DOHH2 (cell line): ENCODE data around the gene TBC1D22A.

Experiments used
- H3F3A ChIP-seq: fragments of 200-600 bp; sonication (generic), shearing (Covaris generic); 2 replicates; pipeline ENCODE4 v1.6.0; 2016; ENCODE audit warnings: antibody characterized with exemption, mild to moderate bottlenecking; ENCODE audit not compliant: control insufficient read depth, insufficient read depth
- H3K27ac ChIP-seq: fragments of 200-600 bp; sonication (generic); 2 replicates; pipeline ENCODE4 v1.5.1; 2014; ENCODE audit warnings: low read depth, mild to moderate bottlenecking, low read length, moderate library complexity
- H3K27me3 ChIP-seq: fragments of 200-600 bp; sonication (generic); 2 replicates; pipeline ENCODE4 v1.6.1; 2014; ENCODE audit warnings: mild to moderate bottlenecking, low read length, mixed read lengths; ENCODE audit not compliant: control insufficient read depth
- H3K36me3 ChIP-seq: fragments of 200-600 bp; sonication (generic); 2 replicates; pipeline ENCODE4 v1.6.1; 2014; ENCODE audit warnings: mild to moderate bottlenecking, low read length, moderate library complexity, mixed read lengths; ENCODE audit not compliant: control insufficient read depth
- H3K4me1 ChIP-seq: fragments of 200-600 bp; sonication (generic); 2 replicates; pipeline ENCODE4 v1.6.1; 2014; ENCODE audit warnings: mild to moderate bottlenecking, low read length, mixed read lengths; ENCODE audit not compliant: control insufficient read depth
- H3K4me2 ChIP-seq: fragments of 200-600 bp; sonication (generic); 2 replicates; pipeline ENCODE4 v1.6.0; 2014; ENCODE audit warnings: mild to moderate bottlenecking, low read length, moderate library complexity
- H3K4me3 ChIP-seq: fragments of 200-600 bp; sonication (generic); 2 replicates; pipeline ENCODE4 v1.5.1; 2014; ENCODE audit warnings: mild to moderate bottlenecking, low read length, mixed read lengths
- H3K79me2 ChIP-seq: fragments of 200-600 bp; sonication (generic); 2 replicates; pipeline ENCODE4 v1.6.1; 2014; ENCODE audit warnings: mild to moderate bottlenecking, low read length, mixed read lengths; ENCODE audit not compliant: control insufficient read depth
- H3K9me2 ChIP-seq: fragments of 200-600 bp; sonication (generic); replicated peaks from 2 replicates; pipeline ENCODE4 v1.6.1; 2014; ENCODE audit warnings: mild to moderate bottlenecking, low read length, mixed read lengths; ENCODE audit not compliant: control insufficient read depth
- H3K9me3 ChIP-seq: fragments of 200-600 bp; sonication (generic); 2 replicates; pipeline ENCODE4 v1.6.1; 2014; ENCODE audit warnings: antibody characterized with exemption, low read length, mixed read lengths; ENCODE audit not compliant: control insufficient read depth, insufficient read depth
- H4K20me1 ChIP-seq: fragments of 200-600 bp; sonication (generic); 2 replicates; pipeline ENCODE4 v1.6.0; 2014; ENCODE audit warnings: low read depth, mild to moderate bottlenecking, antibody characterized with exemption, low read length, moderate library complexity; ENCODE audit not compliant: control insufficient read depth, insufficient read depth
- CTCF ChIP-seq: fragments of 200-600 bp; sonication (generic); IDR thresholded peaks from one replicate; pipeline ENCODE4 v1.5.1; 2014; ENCODE audit warnings: antibody characterized with exemption, mild to moderate bottlenecking, low read depth, low read length; ENCODE audit not compliant: poor library complexity, severe bottlenecking
- EZH2phosphoT487 ChIP-seq: fragments of 200-600 bp; sonication (generic); IDR thresholded peaks from 2 replicates; pipeline ENCODE4 v1.6.1; 2017; ENCODE audit warnings: borderline replicate concordance, mild to moderate bottlenecking, antibody characterized with exemption, low read length, moderate library complexity, mixed read lengths

The TBC1D22A gene

GRCh38 chr22:47011131-47011858 is 248.8 kb downstream of the TBC1D22A start:
- H3K9me2 ChIP-seq = no peaks in the 10 kb centered on the region
- H3K27me3 ChIP-seq = no peaks in the 10 kb centered on the region
- H3K4me2 ChIP-seq = no peak overlapping the region
- peaks cover 60% of the 10 kb centered on the region for H3K79me2 ChIP-seq
- TF ChIP-seq EZH2phosphoT487 = no peak
- no peak for TF ChIP-seq CTCF
- peaks cover 13% of the 10 kb centered on the region; the same call in 1 of the 2 replicates for H3K9me3 ChIP-seq
- no peaks in the 10 kb centered on the region for H3K4me1 ChIP-seq
- H3K4me3 ChIP-seq = no peak overlapping the region
- H4K20me1 ChIP-seq = peaks cover 4% of the 10 kb centered on the region; the same call in 1 of the 2 replicates
- H3F3A ChIP-seq = no peaks in the 10 kb centered on the region
- H3K27ac ChIP-seq = no peak overlapping the region
- H3K36me3 ChIP-seq = peaks cover 89% of the 10 kb centered on the region

- peaks cover 61% of the 10 kb centered on the region for H3K79me2 ChIP-seq
- TF ChIP-seq CTCF = no peak
- TF ChIP-seq EZH2phosphoT487 = no peak
- H4K20me1 ChIP-seq = peaks cover 4% of the 10 kb centered on the region; the same call in 1 of the 2 replicates
- H3K4me2 ChIP-seq = no peak overlapping the region
- H3K4me1 ChIP-seq = no peaks in the 10 kb centered on the region
- no peaks in the 10 kb centered on the region for H3F3A ChIP-seq
- H3K36me3 ChIP-seq = peaks cover 89% of the 10 kb centered on the region
- no peak overlapping the region for H3K4me3 ChIP-seq
- H3K27me3 ChIP-seq = no peaks in the 10 kb centered on the region
- no peak overlapping the region for H3K27ac ChIP-seq
- no peaks in the 10 kb centered on the region for H3K9me2 ChIP-seq
- peaks cover 18% of the 10 kb centered on the region; the same call in 1 of the 2 replicates for H3K9me3 ChIP-seq
These were observed 249.4 kb downstream of the TBC1D22A start for GRCh38 chr22:47011859-47012258.

- Histone ChIP-seq H3K36me3 (peaks cover 90% of the 10 kb centered on the region), H3F3A (no peaks in the 10 kb centered on the region), H3K9me3 (peaks cover 24% of the 10 kb centered on the region; the same call in 1 of the 2 replicates), H3K4me1 (no peaks in the 10 kb centered on the region), H3K4me2 (no peak overlapping the region), H3K27ac (no peak overlapping the region), H3K79me2 (peaks cover 60% of the 10 kb centered on the region), H3K27me3 (no peaks in the 10 kb centered on the region), H3K9me2 (no peaks in the 10 kb centered on the region), H3K4me3 (no peak overlapping the region), H4K20me1 (peaks cover 4% of the 10 kb centered on the region; the same call in 1 of the 2 replicates)
- TF ChIP-seq CTCF (no peak), EZH2phosphoT487 (no peak)
These were observed 250.3 kb downstream of the TBC1D22A start for GRCh38 chr22:47012589-47013370.
